Measurements from ENCODE around the gene BARHL2. TPM values are rescaled to one million over a fixed set of nuclear protein-coding genes. Genes with fewer than 3 reads are reported as not detected.

BARHL2 gene
- total RNA-seq, 1 experiment from 2014 or later: not detected

DNA sequence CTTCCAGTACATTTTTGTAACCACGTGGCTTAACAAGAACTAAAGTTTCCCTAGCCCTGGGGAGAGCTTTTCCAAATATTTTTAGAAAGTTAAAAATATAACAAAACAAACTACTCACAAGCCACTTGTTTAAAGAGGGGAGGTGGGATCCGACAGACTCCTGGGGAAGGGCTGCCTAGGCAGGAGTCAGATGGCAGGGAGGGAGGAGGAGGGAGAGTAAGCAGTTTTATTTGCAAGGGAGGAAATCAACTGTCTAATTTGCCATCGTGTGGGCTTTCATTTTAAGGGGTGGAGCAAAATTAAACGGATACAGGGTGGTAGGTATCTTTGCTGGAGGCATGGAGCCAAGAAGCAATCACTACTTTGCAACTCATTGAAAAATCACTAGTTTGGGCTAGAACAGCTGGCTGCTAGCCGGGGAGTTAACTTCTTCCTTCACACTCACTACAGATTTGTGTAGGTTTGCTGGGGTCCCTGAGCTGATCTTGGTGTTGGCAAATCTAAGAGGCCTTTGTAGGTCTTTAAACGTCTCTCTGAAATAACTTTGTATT is 8.8 kb downstream of the BARHL2 start (continued):
- TF ChIP-seq, protein P1, sequence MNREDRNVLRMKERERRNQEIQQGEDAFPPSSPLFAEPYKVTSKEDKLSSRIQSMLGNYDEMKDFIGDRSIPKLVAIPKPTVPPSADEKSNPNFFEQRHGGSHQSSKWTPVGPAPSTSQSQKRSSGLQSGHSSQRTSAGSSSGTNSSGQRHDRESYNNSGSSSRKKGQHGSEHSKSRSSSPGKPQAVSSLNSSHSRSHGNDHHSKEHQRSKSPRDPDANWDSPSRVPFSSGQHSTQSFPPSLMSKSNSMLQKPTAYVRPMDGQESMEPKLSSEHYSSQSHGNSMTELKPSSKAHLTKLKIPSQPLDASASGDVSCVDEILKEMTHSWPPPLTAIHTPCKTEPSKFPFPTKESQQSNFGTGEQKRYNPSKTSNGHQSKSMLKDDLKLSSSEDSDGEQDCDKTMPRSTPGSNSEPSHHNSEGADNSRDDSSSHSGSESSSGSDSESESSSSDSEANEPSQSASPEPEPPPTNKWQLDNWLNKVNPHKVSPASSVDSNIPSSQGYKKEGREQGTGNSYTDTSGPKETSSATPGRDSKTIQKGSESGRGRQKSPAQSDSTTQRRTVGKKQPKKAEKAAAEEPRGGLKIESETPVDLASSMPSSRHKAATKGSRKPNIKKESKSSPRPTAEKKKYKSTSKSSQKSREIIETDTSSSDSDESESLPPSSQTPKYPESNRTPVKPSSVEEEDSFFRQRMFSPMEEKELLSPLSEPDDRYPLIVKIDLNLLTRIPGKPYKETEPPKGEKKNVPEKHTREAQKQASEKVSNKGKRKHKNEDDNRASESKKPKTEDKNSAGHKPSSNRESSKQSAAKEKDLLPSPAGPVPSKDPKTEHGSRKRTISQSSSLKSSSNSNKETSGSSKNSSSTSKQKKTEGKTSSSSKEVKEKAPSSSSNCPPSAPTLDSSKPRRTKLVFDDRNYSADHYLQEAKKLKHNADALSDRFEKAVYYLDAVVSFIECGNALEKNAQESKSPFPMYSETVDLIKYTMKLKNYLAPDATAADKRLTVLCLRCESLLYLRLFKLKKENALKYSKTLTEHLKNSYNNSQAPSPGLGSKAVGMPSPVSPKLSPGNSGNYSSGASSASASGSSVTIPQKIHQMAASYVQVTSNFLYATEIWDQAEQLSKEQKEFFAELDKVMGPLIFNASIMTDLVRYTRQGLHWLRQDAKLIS (CRISPR knock-in tag; IDR thresholded peaks at IDR 0.05; ENCODE audit: borderline replicate concordance): no peak
- no peak for TF ChIP-seq ZNF138 (CRISPR knock-in tag; conservative IDR thresholded peaks at IDR 0.05)

- Mint-ChIP-seq H3K4me3 (peak overlapping the region; percentile 71), H3K4me1 (peaks cover 68% of the 10 kb centered on the region), H3K27ac (no peak overlapping the region), H3K27me3 (ENCODE audit: low read depth) (peaks cover 96% of the 10 kb centered on the region), H3K9me3 (no peaks in the 10 kb centered on the region), H3K36me3 (no peaks in the 10 kb centered on the region)
- POLR2A ChIA-PET: interaction anchor here (0.6 to 1.0 kb wide), 3 partner anchors 9 to 682 kb away, joined by 3 to 4 read pairs (median 3); partner anchors contain the start of gene BARHL2
- peak; percentile 73 for ATAC-seq
- CTCF ChIA-PET: interaction anchor here (0.5 to 5.6 kb wide), 17 partner anchors 8 to 757 kb away, joined by 3 to 34 read pairs (median 6); partner anchors contain the start of gene BARHL2
- no peak for TF ChIP-seq NFATC4 (CRISPR knock-in tag; IDR thresholded peaks at IDR 0.05)
- 0 out of 2 replicates have a peak, but pooled peaks have one; percentile 7 for TF ChIP-seq CREM (CRISPR knock-in tag; IDR thresholded peaks at IDR 0.05)
- peak; percentile 52; the same call in 1 of the 2 replicates for TF ChIP-seq TEAD1 (CRISPR knock-in tag; IDR thresholded peaks at IDR 0.05)
- no peak for TF ChIP-seq KAT7 (CRISPR knock-in tag; IDR thresholded peaks at IDR 0.05; ENCODE audit: borderline replicate concordance)
- TF ChIP-seq ATF1 (CRISPR knock-in tag; IDR thresholded peaks at IDR 0.05): no peak
- DNase-seq (ENCODE audit: low spot score): peak; percentile 87
Observed at GRCh38 chr1:90707363-90707710, 9.8 kb downstream of the BARHL2 start.

GRCh38 chr1:90706437-90707362 is 10.4 kb downstream of the BARHL2 start:
- ChIA-PET POLR2A (interaction anchor here (0.8 to 1.0 kb wide), 2 partner anchors 10 to 15 kb away, joined by 3 to 4 read pairs; partner anchors contain the start of gene BARHL2), CTCF (interaction anchor here (0.5 to 5.6 kb wide), 16 partner anchors 8 to 756 kb away, joined by 3 to 34 read pairs (median 6); partner anchors contain the start of gene BARHL2)
- no peaks in the 10 kb centered on the region for H3K36me3 Mint-ChIP-seq
- peak; percentile 56 for ATAC-seq
- no peak overlapping the region for H3K27ac Mint-ChIP-seq
- H3K4me3 Mint-ChIP-seq: peak overlapping the region; percentile 71
- TF ChIP-seq ZBTB43 (CRISPR knock-in tag; IDR thresholded peaks at IDR 0.05) (no peak), CREM (CRISPR knock-in tag; IDR thresholded peaks at IDR 0.05) (0 out of 2 replicates have a peak, but pooled peaks have one; percentile 1), ZNF512 (CRISPR knock-in tag; IDR thresholded peaks at IDR 0.05; ENCODE audit: borderline replicate concordance) (no peak)
- TF ChIP-seq, protein P2, sequence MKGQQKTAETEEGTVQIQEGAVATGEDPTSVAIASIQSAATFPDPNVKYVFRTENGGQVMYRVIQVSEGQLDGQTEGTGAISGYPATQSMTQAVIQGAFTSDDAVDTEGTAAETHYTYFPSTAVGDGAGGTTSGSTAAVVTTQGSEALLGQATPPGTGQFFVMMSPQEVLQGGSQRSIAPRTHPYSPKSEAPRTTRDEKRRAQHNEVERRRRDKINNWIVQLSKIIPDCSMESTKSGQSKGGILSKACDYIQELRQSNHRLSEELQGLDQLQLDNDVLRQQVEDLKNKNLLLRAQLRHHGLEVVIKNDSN (CRISPR knock-in tag; IDR thresholded peaks at IDR 0.05): 0 out of 2 replicates have a peak, but pooled peaks have one; percentile 10
- peaks cover 61% of the 10 kb centered on the region for H3K4me1 Mint-ChIP-seq
- DNase-seq (ENCODE audit: low spot score): peak; percentile 74
- H3K27me3 Mint-ChIP-seq (ENCODE audit: low read depth): peaks cover 96% of the 10 kb centered on the region
- H3K9me3 Mint-ChIP-seq: no peaks in the 10 kb centered on the region
